GM18870 (cell line): Measurements from ENCODE around the gene NAA50.

Source experiments
- ATAC-seq: cut with Tn5 transposase; IDR thresholded peaks from one replicate; pipeline ENCODE4 v1.9.1; 2021; ENCODE audit warnings: moderate library complexity; ENCODE audit not compliant: unreplicated experiment

Gene NAA50

DNA sequence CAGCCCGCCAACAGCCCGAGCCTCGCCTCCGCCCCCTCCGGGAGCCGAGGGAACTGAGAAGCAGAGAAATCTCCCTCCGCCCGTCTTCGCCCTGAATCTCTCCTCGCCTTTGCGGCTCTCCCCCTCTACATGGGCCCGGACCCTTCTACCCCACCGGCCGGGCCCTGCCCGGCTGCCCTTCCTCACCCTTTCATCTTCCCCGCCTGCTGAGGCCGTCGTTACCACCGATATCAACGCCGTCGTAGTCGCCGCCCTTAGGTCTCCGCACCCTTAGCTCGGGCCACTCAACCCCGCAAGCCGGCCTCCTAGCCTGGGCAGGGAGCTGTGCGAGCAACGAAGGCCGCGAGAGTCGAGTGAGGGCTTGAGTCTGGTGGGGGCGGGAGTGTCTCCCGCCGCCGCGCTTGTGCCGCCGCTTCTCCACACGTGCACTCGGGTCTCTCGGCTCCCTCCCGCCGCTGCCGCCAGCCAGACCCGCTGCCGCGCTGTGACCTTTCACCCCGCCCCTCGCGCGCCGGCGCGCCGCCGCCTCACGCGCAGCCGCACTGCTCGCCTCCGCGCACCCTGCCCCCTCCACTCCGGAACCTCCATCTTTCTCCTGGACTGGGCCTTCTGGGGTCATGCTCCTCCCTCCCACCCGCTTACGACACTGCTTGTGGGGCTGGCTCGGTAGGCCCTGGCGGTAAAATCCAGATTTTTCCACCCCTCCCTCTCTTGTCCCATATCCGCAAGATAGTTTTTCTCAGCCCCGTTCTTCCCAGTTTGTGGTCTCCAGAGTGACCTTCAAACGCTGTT is at the start of gene NAA50:
Gene NAA50 (minus strand): TSS at position 494 of the 792 bp plus-strand sequence. CDS start 300 bp downstream, at position 194.
- ATAC-seq, result peak; percentile 28

DNA sequence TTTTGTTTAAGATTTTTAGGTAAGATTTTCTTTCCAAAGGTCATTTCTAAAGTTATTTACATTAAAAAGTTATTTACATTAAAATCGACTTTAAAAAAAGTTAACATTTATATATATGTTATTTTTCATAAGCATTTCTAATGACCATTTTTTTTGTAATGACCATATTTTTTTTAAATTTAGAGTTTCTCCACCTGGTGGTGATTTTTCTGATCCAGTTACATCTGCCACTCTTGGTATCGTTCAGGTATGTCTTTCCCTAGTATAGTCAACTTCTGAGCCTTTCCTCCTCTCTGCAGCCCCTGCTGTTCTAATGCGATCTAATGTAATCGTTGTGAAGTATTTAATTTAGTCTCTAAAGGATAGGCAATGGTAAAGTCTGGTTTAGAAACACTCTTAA is 49.6 kb upstream of the NAA50 start:
- ATAC-seq, result no peak

DNA sequence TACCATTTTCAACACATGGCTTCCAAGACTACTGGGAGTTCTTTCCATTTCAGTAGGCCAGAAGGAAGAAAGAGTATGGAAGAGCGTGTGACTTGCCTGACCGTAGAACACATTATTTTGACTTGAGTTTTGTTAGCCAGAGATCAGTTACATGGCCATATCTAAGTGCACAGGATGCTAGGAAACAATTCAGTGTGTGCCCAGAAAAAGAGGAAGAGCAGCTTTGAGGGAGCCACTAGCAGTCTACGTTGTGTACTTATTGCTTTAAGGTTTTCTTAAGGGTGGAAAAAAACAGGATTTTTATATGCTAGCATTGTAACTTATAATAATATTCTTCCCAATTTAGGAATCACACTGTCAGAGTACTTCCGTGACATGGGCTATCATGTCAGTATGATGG is 48.5 kb upstream of the NAA50 start:
- ATAC-seq, result no peak

DNA sequence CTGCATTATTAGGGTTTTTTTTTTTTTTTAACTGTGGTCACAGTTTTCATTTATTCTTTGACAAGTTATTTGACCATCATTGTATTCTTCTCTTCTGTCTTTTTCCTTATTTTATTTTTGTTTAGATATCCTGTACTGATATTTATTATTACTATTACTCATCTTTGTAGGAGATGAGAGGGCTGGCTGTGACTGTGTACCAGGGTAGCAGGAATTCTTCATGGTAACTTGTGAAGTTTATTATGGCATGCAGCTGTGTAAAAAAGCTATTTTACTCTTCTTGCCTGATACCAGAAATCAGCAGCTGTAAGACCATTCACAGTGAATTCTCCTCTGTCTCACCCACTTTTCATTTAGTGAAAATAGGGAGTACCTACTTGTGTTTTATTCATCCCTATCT is 45.3 kb upstream of the NAA50 start:
- no peak for ATAC-seq

DNA sequence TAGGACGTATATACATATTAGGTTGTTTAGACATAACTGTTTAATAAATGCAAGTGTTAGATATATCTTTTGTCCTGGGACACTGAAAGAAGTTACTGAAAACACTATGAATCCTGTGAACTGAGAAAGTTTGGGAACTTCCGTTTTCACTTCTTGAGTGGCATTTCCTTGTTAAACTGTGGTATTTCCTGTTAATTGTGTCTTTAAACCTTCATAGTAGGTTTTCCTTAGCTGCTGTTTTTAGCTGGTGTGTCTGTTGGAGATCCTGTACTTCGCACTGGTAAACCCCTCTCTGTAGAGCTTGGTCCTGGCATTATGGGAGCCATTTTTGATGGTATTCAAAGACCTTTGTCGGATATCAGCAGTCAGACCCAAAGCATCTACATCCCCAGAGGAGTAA is 37.9 kb upstream of the NAA50 start:
- ATAC-seq, result no peak

DNA sequence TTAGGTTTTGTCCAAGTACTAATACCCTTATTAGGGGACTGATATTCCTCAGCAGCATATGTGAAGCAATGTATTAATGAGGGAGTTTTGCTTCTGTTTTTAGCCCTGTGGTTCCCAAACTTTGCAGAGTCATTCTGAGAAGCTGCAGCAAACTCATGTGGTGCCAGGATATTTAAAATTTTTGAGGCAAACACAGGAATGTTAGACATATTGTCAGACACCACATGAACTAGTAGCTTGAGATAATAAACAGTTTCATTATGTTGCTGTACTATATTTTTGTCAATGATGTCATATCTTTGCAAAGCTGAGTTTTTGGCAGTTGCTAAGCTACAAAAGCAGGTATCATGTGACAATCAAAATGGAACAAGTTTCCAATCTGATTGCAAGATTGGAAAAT is 37.4 kb upstream of the NAA50 start:
- peak; percentile 69 for ATAC-seq

DNA sequence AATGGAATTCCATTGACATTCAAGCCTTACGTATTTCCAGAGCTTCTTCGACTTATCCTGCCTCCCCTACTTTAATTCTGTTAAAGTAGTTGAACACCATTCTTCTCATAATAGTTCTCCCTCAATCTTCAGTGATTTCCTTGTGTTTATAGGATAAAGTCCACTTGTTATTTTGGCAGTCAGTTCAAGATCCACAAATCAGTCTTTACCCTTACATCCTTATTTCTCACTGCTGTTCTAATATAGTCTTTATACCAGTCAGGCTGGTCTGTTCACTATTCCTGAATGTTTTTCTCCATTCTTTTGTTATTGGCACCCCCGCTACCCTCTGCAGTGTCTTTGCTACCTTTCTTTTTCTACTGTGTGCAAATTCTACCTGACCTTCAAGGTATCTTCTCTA is 30.5 kb upstream of the NAA50 start:
- no peak for ATAC-seq

DNA sequence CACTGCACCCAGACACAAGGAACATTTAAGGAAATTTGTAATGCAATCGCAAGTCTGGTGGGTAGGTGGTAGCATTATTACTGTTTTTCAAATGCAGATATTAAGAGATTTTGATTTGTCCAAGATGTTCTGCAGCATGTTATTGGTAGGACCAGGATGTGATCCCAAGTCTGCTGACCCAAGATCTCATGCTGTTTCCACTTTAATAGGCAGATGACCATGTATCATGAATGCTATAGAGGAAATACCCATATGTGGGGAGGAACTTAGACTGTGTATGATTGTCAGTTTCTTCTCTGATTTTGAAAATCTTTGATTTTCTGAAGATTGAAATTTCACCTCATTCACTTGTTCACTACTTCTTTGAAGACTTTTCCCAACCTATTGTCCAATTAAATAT is 29.5 kb upstream of the NAA50 start:
- no peak for ATAC-seq

DNA sequence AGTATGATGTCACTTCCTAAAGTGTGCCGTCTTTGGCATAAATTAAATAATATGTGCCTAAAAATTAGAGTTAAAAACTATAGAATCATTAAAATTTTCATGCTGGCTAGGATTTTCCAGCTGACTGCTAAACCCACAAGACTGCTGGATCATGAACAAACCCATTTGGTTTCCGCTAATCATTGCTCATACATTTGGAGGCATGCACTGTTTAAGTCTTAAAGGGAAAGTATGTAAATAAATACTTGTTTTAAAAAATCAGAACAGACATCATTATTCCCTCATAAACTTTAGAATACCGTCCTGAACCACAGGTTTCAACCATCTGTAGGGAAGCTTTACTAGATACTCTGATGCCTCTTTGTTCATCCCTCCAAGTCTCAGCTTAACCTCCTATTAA is 27.3 kb upstream of the NAA50 start:
- no peak for ATAC-seq

DNA sequence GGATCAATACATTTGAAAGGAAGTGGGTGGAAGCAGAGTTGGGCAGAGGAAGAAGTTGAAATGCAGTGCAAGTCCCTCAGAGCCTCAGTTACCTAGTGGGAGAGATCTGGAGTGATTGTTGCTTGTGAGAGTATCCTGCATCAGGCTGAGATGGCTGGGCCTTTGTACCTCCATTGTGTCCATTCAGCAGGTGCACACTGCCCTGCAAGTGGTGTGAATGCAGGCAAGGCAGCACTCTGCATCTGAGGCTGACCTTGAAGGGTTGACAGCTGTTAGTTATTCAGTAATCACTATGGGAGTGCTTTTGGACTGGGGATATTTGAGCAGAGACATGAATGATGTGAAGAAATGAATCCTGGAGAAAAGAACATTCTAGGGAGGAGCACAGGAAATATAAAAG is 25.9 kb upstream of the NAA50 start:
- ATAC-seq, result no peak

DNA sequence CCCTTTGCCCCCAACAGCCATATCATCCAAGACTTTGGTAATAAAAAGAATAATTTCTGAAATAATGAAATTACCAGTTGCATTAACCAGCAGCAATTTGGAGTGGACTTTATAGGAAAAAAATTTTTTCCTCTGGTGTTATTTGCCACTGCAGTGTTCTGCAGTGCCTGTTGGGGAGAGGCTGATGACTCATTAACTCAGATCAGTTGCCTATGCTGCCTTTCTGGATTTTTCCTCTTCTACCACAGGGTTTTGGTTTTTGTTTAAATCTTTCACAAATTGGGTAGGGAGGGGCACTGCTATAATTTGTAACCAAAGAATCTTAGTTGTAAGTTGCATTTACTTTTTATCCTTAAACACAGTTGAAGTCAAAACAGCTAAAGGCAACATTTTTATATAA is 23.5 kb upstream of the NAA50 start:
- ATAC-seq, result peak; percentile 78

DNA sequence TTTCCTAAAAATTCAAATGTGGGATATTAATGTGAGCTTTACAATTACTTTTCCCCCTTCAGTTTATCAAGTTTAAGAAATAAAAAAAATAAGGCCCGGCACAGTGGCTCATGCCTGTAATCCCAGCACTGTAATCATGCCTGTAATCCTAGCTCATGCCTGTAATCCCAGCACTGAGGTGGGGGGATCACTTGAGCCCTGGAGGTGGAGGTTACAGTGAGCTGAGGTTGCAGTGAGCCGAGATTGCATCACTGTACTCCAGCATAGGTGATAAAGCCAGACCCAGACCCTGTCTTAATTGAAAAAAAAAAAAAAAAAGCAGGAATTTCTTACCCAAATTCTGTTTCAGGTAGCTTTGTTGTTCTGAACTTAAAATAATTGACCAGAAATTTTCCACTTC is 18.6 kb upstream of the NAA50 start:
- no peak for ATAC-seq

DNA sequence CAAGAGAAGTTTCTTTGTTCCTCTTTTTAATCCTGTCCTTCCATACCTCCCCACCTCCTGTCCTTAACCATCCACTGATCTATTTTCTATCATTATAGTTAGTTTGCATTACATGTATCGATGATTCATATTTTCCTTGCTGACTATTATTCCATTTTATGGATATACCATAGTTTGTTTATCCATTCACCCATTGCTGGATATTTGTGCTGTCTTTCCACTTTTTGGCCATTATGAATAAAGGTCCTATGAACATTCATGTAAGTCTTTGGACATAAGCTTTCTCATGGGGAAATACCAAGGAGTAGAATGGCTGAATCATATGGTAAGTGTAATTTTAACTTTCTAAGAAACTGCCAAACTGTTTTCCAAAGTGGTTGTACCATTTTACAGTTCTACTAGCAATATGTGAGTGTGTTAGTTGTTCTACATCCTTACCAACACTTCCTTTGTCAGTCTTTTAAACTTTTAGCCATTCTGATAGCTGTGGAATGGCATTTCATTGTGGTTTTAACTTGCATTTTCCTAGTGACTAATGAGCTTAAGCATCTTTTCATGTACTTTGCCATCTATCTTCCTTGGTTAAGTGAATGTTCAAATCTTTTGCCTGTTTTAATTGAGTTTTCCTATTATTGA is 12.5 kb upstream of the NAA50 start:
- no peak for ATAC-seq

DNA sequence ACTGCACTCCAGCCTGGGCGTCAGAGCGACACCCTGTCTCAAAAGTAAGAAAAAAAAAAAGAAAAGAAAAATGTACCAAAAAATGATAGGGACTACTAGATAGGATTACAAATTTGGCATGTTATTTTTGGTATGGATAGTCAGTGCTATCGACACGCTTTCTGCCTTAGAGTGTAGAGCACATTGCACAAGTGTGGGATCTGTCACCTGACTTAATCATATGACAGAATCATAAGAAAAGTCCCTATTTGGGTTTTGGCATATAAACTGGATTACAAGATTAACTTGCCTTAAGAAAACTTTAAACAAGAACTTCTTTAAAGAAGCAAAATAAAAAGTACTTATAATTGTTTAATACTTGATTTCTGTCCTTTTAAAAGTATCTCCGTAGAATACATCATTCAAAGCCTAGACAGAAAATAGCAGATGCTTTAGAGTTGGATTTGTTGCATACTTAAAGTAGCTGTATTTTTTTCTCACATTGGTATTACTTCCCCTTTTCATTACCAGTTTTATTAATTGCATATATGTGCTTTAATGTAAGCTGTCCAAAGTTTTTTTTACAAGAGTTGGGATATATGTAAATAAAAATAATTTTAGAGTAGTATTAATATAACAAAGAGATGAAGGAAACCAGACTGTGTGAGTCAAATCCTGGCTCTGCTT is 8.6 kb upstream of the NAA50 start:
- ATAC-seq, result peak; percentile 45

DNA sequence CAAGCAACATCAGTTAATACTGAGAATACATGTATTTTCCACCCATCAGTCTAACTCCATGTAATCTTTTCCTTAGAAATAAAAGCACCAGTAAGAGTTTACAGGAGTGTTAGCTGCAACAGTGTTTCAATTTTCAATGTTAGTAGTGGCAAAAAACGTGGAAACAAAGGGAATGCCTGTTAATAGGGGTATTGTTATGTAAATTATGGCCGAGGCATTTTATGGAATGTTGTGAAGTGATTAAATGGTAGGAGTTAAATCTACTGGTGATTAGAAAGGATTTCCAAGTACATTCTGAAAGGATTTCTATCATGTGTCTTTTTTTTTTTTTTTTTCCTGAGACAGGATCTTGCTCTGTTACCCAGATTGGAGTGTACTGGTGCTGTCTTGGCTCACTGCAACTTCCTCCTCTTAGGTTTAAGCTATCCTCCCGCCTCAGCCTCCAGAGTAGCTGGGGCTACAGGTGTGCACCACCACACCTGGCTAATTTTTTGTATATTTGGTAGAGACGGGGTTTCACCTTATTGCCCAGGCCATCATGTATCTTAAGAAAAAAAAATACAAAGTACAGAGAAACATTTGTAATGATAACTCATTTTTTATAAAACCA is 7.4 kb upstream of the NAA50 start:
- ATAC-seq, result no peak

DNA sequence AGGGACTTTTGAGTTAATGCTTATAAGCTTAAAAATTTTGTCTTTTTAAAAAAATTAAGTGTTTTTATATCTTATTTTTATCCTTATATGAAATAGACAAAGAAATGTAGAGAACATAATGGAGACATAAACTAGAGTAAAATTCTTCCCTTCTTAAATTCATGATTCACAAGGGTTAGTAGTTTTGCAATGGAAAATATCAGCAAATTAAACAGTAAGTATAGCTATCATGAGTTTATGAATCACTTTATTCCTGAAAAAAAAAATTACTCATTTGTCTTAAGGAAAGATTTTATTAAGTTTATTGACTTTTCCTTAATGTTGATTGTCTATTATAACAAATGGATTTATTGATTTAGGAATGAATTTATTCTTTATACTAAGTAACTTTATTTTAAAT is 5.1 kb upstream of the NAA50 start:
- no peak for ATAC-seq

DNA sequence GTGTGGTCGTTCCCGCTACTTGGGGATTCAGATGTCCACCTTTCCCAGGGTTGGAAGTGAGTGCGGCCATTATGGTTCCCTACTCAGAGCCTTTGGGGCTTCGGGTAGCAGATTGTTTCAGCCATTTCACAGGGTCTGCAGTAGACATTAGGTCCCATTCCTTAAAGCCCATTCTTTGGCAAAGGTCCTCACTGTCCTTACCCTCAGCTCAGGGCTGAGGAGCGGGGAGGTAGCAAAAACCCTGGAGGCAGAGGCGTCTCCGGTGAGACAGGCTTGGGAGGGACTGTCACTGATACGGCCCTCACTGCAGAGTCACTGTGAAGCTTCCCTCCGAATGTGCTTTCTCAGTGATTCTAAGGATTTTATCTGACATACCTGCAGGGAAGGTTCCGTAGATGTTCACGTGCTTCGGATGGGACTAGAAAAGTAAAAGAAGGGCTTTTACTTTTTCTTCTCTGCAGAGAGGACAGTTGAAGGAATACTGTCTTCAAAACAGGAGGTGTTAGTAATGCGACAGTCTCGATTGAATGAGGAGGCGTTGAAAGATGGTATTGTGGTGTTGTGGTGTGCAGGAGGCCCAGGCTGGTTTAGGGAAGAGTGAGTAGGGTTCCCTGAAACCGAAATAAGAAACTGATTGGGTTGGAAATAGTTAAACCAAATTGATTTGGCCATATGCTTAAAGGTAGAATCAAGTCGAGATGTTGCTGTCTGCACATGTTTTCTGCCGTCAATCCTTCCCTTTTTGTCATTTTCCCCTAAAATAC is 1.4 kb upstream of the NAA50 start:
- no peak for ATAC-seq

DNA sequence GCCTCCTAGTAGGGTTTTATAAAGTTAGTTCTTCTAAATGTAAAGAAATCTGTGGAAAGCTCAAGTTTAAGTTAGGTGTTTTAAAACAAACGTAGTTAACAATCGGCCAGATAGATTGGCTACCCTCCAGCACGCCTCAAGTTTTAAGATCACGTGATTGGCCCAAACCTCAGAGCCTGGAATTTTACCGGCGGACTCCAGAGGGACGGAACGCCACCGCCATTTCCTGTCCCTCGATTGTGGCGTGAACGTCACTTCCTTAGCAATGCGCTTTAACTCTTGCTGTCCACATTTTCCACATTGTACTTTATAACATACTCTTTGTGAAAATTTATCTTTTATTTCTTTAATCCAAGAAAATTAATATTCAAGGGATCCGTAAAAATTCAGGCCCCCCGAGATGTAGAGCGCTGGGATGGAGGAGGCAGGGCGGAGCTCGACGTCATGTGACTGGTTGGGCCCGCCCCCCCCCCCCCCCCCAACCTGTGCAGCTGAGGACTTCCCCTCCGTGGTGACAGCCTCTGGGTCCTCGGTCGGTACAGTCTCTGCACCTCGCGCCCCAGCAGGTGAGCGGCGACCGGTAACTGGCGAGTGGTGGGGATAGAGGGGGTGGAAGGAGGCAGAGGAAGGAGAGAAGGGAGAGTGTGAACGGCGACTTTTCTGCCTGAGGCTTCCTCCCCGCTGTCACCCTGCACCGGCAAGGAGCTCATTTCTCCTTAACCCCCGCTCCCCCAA is 666 bp upstream of the NAA50 start, which contains the start of gene ATP6V1A:
Gene ATP6V1A (plus strand): TSS at position 488 of the 735 bp plus-strand sequence. CDS start 31,719 bp downstream, outside the sequence.
- peak; percentile 35 for ATAC-seq

DNA sequence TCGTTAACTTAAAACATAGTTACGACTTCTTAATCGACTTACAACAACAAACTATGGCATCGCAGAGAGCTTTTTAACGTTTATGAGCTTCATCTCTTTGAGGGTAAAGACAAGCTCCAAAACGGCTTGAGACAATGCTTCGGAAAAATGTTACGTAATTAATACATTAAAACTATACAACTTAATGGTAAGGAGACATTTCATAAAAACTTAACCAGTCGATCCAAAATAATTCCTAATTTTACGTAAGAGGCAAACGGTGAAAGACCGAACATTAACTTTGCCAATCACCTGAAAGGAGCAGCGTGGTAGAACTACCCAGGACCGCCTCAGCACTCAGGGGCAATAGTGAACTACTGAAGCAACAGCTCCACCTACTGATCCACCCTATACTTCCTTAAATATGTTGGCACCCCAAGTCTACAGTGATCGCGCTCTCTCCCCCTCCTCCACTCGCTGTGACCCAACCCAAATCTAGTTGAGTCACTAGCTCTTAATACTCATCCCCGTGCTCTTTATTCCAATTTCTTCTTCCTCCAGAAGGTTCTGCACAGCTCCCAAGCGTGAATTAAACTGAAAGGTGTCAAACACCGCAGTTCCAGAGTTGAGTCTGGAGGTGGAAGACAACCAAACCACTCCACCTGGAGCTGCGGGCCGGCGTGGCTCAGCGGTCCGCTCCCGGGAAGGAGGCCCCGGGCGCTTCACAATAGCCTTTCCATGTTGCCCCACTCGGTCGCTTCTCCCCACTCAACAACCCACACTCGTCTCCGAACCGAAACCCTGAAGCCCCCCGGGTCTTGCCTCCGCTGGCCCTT is 901 bp downstream of the NAA50 start:
- ATAC-seq, result peak; percentile 65
